K562 (cell line): Measurements from ENCODE around the gene DNAJB11. TPM values are rescaled to one million over a fixed set of nuclear protein-coding genes. Genes with fewer than 3 reads are reported as not detected.

ENCODE experiments used
- ATAC-seq: fragments of 200-7000 bp; cut with Tn5 transposase; 3 replicates; pipeline ENCODE4 v1.9.1; 2020; ENCODE audit warnings: moderate library complexity
- BruUV-seq: library from RNA; stranded (reverse); fragments of 400-500 nt; replicated peaks from 2 replicates; lab custom pipeline; 2021; lab: Mats Ljungman, UMichigan
- CTCF ChIA-PET: fragments of 300-600 bp; formaldehyde crosslinking; extraction: SDS; loops from one replicate; lab custom pipeline; 2021; ENCODE audit warnings: low intra/inter-chr PET ratio; lab: Yijun Ruan, JAX
- POLR2A ChIA-PET: fragments of 300-600, 350-650 bp; sonication (Branson Sonifier 250); formaldehyde crosslinking; extraction: SDS; loops from one replicate; lab custom pipeline; 2021; ENCODE audit warnings: antibody characterized with exemption, inconsistent platforms; lab: Yijun Ruan, JAX
- DNase-seq, 4 experiments: peaks; one replicate each; pipeline versions ENCODE4 v3.0.0 to v3.0.0-alpha.2; 2011 to 2018; ENCODE audit warnings: low spot score in 3 of 4, mixed read lengths in 3 of 4; ENCODE audit errors: extremely low read depth in 1 of 4
- FAIRE-seq: peaks from 2 replicates; lab custom pipeline; 2011; peaks lifted over from hg19 to GRCh38; lab: Jason Lieb, UNC
- H2AFZ ChIP-seq: 2 replicates; pipeline ENCODE4 v1.6.0; 2011; ENCODE audit warnings: low read depth, low read length, control low read depth, inconsistent platforms
- H3K27ac ChIP-seq: fragments of 200-600 bp; 3 replicates; pipeline ENCODE4 v1.8.0; 2011; ENCODE audit warnings: low read depth, mild to moderate bottlenecking, control low read depth, inconsistent platforms, low read length, moderate library complexity, mixed read lengths; ENCODE audit errors: extremely low read depth
- H3K27me3 ChIP-seq, 2 experiments: fragments of 300-600 bp in 1 of 2; 2 replicates in 1 of 2; 3 replicates in 1 of 2; pipeline versions ENCODE4 v1.6.0 to v1.8.0; 2011; ENCODE audit warnings: inconsistent platforms in 2 of 2, low read length in 2 of 2, mild to moderate bottlenecking in 1 of 2, mixed read lengths in 1 of 2, moderate library complexity in 1 of 2; ENCODE audit not compliant: control insufficient read depth in 2 of 2, insufficient read depth in 2 of 2
- H3K36me3 ChIP-seq: fragments of 300-600 bp; 3 replicates; pipeline ENCODE4 v1.8.0; 2011; ENCODE audit warnings: mild to moderate bottlenecking, low read length, inconsistent platforms; ENCODE audit not compliant: control insufficient read depth, insufficient read depth
- H3K4me1 ChIP-seq, 2 experiments: fragments of 200-600 bp in 1 of 2; replicated peaks in 1 of 2; 2 replicates in 1 of 2; 3 replicates in 1 of 2; pipeline versions ENCODE4 v1.5.1 to v1.8.0; 2011; ENCODE audit warnings: inconsistent platforms in 2 of 2, low read length in 2 of 2, mild to moderate bottlenecking in 1 of 2, mixed read lengths in 1 of 2, moderate library complexity in 1 of 2; ENCODE audit not compliant: control insufficient read depth in 2 of 2, insufficient read depth in 2 of 2
- H3K4me2 ChIP-seq: 2 replicates; pipeline ENCODE4 v1.6.1; 2011; ENCODE audit warnings: low read length, control low read depth, inconsistent platforms, mixed read lengths; ENCODE audit not compliant: insufficient read depth
- H3K4me3 ChIP-seq: fragments of 200-600 bp; sonication (generic), shearing (Covaris generic); 2 replicates; pipeline ENCODE4 v1.5.1; 2016; ENCODE audit warnings: control low read depth, inconsistent platforms
- H3K79me2 ChIP-seq: fragments of 200-600 bp; 3 replicates; pipeline ENCODE4 v1.8.0; 2011; ENCODE audit warnings: low read length, inconsistent platforms; ENCODE audit not compliant: control insufficient read depth, insufficient read depth
- H3K9ac ChIP-seq, 2 experiments: 2 replicates each; pipeline versions ENCODE4 v1.6.0 to v1.6.1; 2011; ENCODE audit warnings: low read depth in 2 of 2, low read length in 2 of 2, control low read depth in 1 of 2, inconsistent platforms in 1 of 2, mild to moderate bottlenecking in 1 of 2, mixed read lengths in 1 of 2; ENCODE audit not compliant: insufficient read depth in 1 of 2
- H3K9me1 ChIP-seq: one replicate; pipeline ENCODE4 v1.6.0; 2011; ENCODE audit warnings: inconsistent platforms, mild to moderate bottlenecking, low read length, moderate library complexity; ENCODE audit not compliant: control insufficient read depth, insufficient read depth
- H3K9me3 ChIP-seq: replicated peaks from 2 replicates; pipeline ENCODE4 v1.5.1; 2011; ENCODE audit warnings: low read depth, low read length, inconsistent platforms; ENCODE audit not compliant: control insufficient read depth, insufficient read depth
- H4K20me1 ChIP-seq: replicated peaks from 2 replicates; pipeline ENCODE4 v1.6.1; 2011; ENCODE audit warnings: low read length, inconsistent platforms, mixed read lengths; ENCODE audit not compliant: control insufficient read depth, insufficient read depth
- ESRRB ChIP-seq: fragments of 250-450 bp; sonication (Bioruptor Pico); IDR thresholded peaks from 2 replicates; pipeline ENCODE4 v1.5.0; 2020; ENCODE audit warnings: mild to moderate bottlenecking, moderate library complexity, borderline replicate concordance
- FIP1L1 ChIP-seq: fragments of 200-400 bp; formaldehyde crosslinking; IDR thresholded peaks from 2 replicates; pipeline ENCODE4 v1.6.1; 2018; ENCODE audit warnings: mild to moderate bottlenecking, low read depth, low read length; ENCODE audit not compliant: poor library complexity, severe bottlenecking
- FOXJ3 ChIP-seq: sonication (generic); formaldehyde crosslinking; IDR thresholded peaks from 2 replicates; pipeline ENCODE4 v1.4.0; 2020; ENCODE audit warnings: mild to moderate bottlenecking, missing genetic modification reagents
- HMG20B ChIP-seq: fragments of 250-450 bp; sonication (Bioruptor Pico); IDR thresholded peaks from 2 replicates; pipeline ENCODE4 v1.5.0; 2021; ENCODE audit warnings: mild to moderate bottlenecking
- HNRNPUL1 ChIP-seq: fragments of 200-400 bp; formaldehyde crosslinking; IDR thresholded peaks from 2 replicates; pipeline ENCODE4 v1.6.1; 2017; ENCODE audit warnings: low read length
- MIER1 ChIP-seq: fragments of 450-650 bp; IDR thresholded peaks from 2 replicates; pipeline ENCODE4 v1.6.1; 2016; ENCODE audit warnings: antibody characterized with exemption, mild to moderate bottlenecking, low read depth
- PCBP1 ChIP-seq: fragments of 200-400 bp; formaldehyde crosslinking; IDR thresholded peaks from 2 replicates; pipeline ENCODE4 v1.6.1; 2018; ENCODE audit warnings: mild to moderate bottlenecking, low read depth, low read length; ENCODE audit not compliant: poor library complexity, severe bottlenecking
- PYGO2 ChIP-seq: fragments of 450-650 bp; IDR thresholded peaks from 2 replicates; pipeline ENCODE4 v1.6.1; 2016; ENCODE audit warnings: mild to moderate bottlenecking, missing genetic modification characterization, moderate library complexity, missing compliant biosample characterization
- TAF1 ChIP-seq: IDR thresholded peaks from 2 replicates; pipeline ENCODE4 v1.6.1; 2011; ENCODE audit warnings: mild to moderate bottlenecking, low read length, moderate library complexity; ENCODE audit not compliant: insufficient read depth, control insufficient read depth, severe bottlenecking; ENCODE audit errors: extremely low read depth
- TOE1 ChIP-seq, 2 experiments: fragments of 450-650 bp in 1 of 2; sonication (generic) in 1 of 2; formaldehyde crosslinking in 1 of 2; IDR thresholded peaks; 2 replicates each; pipeline versions ENCODE4 v1.7.1 to v1.8.0; 2016 to 2022; ENCODE audit warnings: borderline replicate concordance in 2 of 2, mild to moderate bottlenecking in 2 of 2, antibody characterized with exemption in 1 of 2, inconsistent platforms in 1 of 2, low read depth in 1 of 2, missing genetic modification reagents in 1 of 2, moderate library complexity in 1 of 2
- ZNF263 ChIP-seq: sonication (generic); formaldehyde crosslinking; IDR thresholded peaks from 2 replicates; pipeline ENCODE4 v1.8.0; 2022; ENCODE audit warnings: mild to moderate bottlenecking, missing genetic modification reagents, borderline replicate concordance
- ZZZ3 ChIP-seq: fragments of 450-650 bp; IDR thresholded peaks from 2 replicates; pipeline ENCODE4 v1.6.1; 2016; ENCODE audit warnings: antibody characterized with exemption, mild to moderate bottlenecking, moderate library complexity
- WGBS: fragments of 100-300 bp; shearing (Covaris generic); methylation state at CpG from one replicate; pipeline ENCODE4 v1.1.6; 2016; ENCODE audit warnings: low coverage, mixed read lengths; ENCODE audit not compliant: insufficient coverage; ENCODE audit errors: missing lambda C conversion rate; 5-methylcytosine and 5-hydroxymethylcytosine counted together
- in situ Hi-C: fragments of 300-500 bp; cut with MboI; formaldehyde crosslinking; loops from 4 replicates; pipeline ENCODE4 v1.15.0; 2018; ENCODE audit warnings: inconsistent platforms, mixed read lengths
- intact Hi-C: fragments of 100-400 bp; cut with micrococcal nuclease; formaldehyde crosslinking; loops from 2 replicates; pipeline ENCODE4 v1.14.2; 2022
- polyA plus RNA-seq, 8 experiments: library from polyadenylated mRNA; depleted of rRNA in 4 of 8; stranded (reverse) in 5 of 8; unstranded in 3 of 8; fragments of >200 nt; fragmentation: Nextera tagmentation in 2 of 8; fragmentation: Illumina TruSeq in 1 of 8; extraction: Ambion mirVana in 2 of 8; extraction: Trizol in 1 of 8; gene quantifications; 2 replicates each; pipeline versions ENCODE4 v1.2.1 to v1.2.3, GENCODE V29; 2011 to 2014; ENCODE audit warnings: inconsistent platforms in 1 of 8, missing spikeins in 1 of 8
- total RNA-seq, 7 experiments: library from RNA; depleted of rRNA in 6 of 7; stranded (reverse); fragments of >200 nt in 6 of 7; fragmentation: Illumina TruSeq in 2 of 7; extraction: Trizol in 2 of 7; gene quantifications; 2 replicates each; pipeline versions ENCODE4 v1.2.1 to v1.2.3, GENCODE V29; 2011 to 2021; ENCODE audit warnings: low replicate concordance in 1 of 7
- TF ChIP-seq, protein P1 (sequence below): sonication (generic); formaldehyde crosslinking; IDR thresholded peaks from 2 replicates; pipeline ENCODE4 v1.8.0; 2022; ENCODE audit warnings: mild to moderate bottlenecking, missing genetic modification reagents
- TF ChIP-seq, protein P2 (sequence below): fragments of 450-650 bp; formaldehyde crosslinking; IDR thresholded peaks from 2 replicates; pipeline ENCODE4 v1.4.0; 2020; ENCODE audit warnings: mild to moderate bottlenecking

The DNAJB11 gene
- total and polyA plus RNA-seq, 9 of the 15 experiments (the other 6 are each of a cell fraction or from before 2014, with no cell fraction given): 14.8 to 74.7 (median 63.8) TPM

DNA sequence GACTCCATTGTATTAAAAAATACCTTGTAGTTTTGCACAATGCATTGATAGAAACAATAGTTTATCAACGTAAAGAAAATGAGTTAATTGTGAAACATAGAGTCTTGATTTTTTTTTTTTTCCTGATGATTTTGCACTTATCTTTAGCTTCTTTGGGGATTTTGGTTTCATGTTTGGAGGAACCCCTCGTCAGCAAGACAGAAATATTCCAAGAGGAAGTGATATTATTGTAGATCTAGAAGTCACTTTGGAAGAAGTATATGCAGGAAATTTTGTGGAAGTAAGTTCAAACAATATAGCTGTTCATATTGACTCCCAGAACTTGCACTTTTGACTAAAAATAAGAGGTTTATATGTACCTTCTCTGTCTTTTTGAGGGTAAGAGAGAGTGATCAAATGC lies 7.0 kb downstream of the DNAJB11 start:
- H3K79me2 ChIP-seq: 0 out of 3 replicates have a peak, but pooled peaks cover 2% of the 10 kb centered on the region

DNA sequence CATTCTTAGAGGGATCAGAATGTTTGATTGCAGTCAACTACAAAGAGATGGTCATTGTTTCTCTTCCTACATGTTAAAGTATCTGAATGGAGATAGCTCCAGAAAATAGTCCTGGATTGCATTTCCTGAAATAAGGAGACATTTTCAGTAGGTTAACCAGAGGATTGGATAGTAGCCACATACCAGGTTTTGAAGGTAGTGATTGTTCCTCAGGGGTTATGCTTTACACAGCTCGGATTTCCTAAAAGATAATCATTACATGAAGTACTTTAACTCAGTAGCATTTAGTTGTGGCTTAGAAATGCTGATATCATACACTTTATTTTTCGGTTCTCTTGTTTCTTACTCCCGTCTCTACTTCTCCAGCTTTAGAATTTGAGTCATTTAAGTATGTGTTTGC lies 10.3 kb downstream of the DNAJB11 start:
- ChIA-PET POLR2A (interaction anchor here (0.7 to 8.0 kb wide), 3 partner anchors 9 to 193 kb away, joined by 3 to 64 read pairs (median 3); partner anchors contain the start of genes DNAJB11 and TBCCD1), CTCF (no interaction called here)
- Histone ChIP-seq H3K36me3 (peaks cover 96% of the 10 kb centered on the region), H4K20me1 (no peaks in the 10 kb centered on the region), H3K9me1 (no peaks in the 10 kb centered on the region), H3K9ac (no peak overlapping the region), H3K4me2 (no peak overlapping the region), H3K79me2 (no peaks in the 10 kb centered on the region), H3K9me3 (no peaks in the 10 kb centered on the region), H3K4me1 (no peaks in the 10 kb centered on the region), H3K27me3 (no peaks in the 10 kb centered on the region), H2AFZ (no peak overlapping the region), H3K27ac (no peak overlapping the region), H3K4me3 (no peak overlapping the region)
- DNase-seq (no peak), FAIRE-seq (no peak), ATAC-seq (no peak)
- BruUV-seq: no TSS peak
- in situ Hi-C loops: no loop called here
- 81% methylated on average over 3 of the region's 3 CpGs for WGBS
- intact Hi-C loops: loop anchor here (5.0 to 10.0 kb wide), 2 partner anchors 37 to 244 kb away; no protein-coding TSS in a partner anchor
- TF ChIP-seq PCBP1 (no peak), TOE1 (IDR thresholded peaks at IDR 0.05; ENCODE audit: borderline replicate concordance) (no peak), TOE1 (CRISPR knock-in tag; IDR thresholded peaks at IDR 0.05; ENCODE audit: borderline replicate concordance, low read depth) (no peak), ESRRB (CRISPR knock-in tag) (no peak), ZNF263 (CRISPR knock-in tag) (no peak), MIER1 (no peak), HNRNPUL1 (no peak), ZZZ3 (no peak), FOXJ3 (CRISPR knock-in tag) (no peak), FIP1L1 (no peak), TAF1 (no peak), PYGO2 (tag) (no peak)
- TF ChIP-seq, protein P1, sequence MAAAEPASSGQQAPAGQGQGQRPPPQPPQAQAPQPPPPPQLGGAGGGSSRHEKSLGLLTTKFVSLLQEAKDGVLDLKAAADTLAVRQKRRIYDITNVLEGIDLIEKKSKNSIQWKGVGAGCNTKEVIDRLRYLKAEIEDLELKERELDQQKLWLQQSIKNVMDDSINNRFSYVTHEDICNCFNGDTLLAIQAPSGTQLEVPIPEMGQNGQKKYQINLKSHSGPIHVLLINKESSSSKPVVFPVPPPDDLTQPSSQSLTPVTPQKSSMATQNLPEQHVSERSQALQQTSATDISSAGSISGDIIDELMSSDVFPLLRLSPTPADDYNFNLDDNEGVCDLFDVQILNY (CRISPR knock-in tag): no peak
- TF ChIP-seq, protein P2, sequence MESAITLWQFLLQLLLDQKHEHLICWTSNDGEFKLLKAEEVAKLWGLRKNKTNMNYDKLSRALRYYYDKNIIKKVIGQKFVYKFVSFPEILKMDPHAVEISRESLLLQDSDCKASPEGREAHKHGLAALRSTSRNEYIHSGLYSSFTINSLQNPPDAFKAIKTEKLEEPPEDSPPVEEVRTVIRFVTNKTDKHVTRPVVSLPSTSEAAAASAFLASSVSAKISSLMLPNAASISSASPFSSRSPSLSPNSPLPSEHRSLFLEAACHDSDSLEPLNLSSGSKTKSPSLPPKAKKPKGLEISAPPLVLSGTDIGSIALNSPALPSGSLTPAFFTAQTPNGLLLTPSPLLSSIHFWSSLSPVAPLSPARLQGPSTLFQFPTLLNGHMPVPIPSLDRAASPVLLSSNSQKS: no peak

More for the DNA sequence above, 7.0 kb downstream of the DNAJB11 start:
- no peak for TF ChIP-seq HMG20B (CRISPR knock-in tag)
- Histone ChIP-seq H3K27ac (no peak overlapping the region), H3K4me1 (no peaks in the 10 kb centered on the region), H3K9me3 (no peaks in the 10 kb centered on the region), H3K27me3 (no peaks in the 10 kb centered on the region), H3K4me3 (no peak overlapping the region), H3K9me1 (no peaks in the 10 kb centered on the region), H4K20me1 (no peaks in the 10 kb centered on the region), H3K4me2 (no peak overlapping the region), H3K9ac (no peak overlapping the region), H3K36me3 (peaks cover 96% of the 10 kb centered on the region), H2AFZ (no peak overlapping the region)
- no TSS peak for BruUV-seq
- in situ Hi-C loops (no loop called here), intact Hi-C loops (no loop called here)
- WGBS: 76% methylated on average over 2 of the region's 2 CpGs
- ATAC-seq (no peak), DNase-seq (no peak), FAIRE-seq (no peak)
- POLR2A ChIA-PET: interaction anchor here (0.5 to 1.3 kb wide), 4 partner anchors 8 to 368 kb away, joined by 3 to 6 read pairs (median 3); no protein-coding TSS in a partner anchor
- CTCF ChIA-PET: no interaction called here
